Mesothelial cell of epicardium (in vitro differentiated cells): ENCODE data around the gene CSNK1G2. TPM values are rescaled to one million over a fixed set of nuclear protein-coding genes. Genes with fewer than 3 reads are reported as not detected.

ENCODE experiments used
- DNase-seq, 2 experiments: peaks; one replicate each; pipeline ENCODE4 v3.0.0; 2021; ENCODE audit warnings: low spot score in 2 of 2; ENCODE audit not compliant: unreplicated experiment in 2 of 2
- H3K27ac Mint-ChIP-seq: 2 replicates; pipeline ENCODE4 v1.8.0; 2021; ENCODE audit warnings: mixed read lengths
- H3K27me3 Mint-ChIP-seq: 2 replicates; pipeline ENCODE4 v1.8.0; 2021; ENCODE audit warnings: low read depth, mixed read lengths
- H3K36me3 Mint-ChIP-seq: 2 replicates; pipeline ENCODE4 v1.8.0; 2021; ENCODE audit warnings: mixed read lengths
- H3K4me1 Mint-ChIP-seq: 2 replicates; pipeline ENCODE4 v1.8.0; 2021; ENCODE audit warnings: mixed read lengths
- H3K4me3 Mint-ChIP-seq: 2 replicates; pipeline ENCODE4 v1.8.0; 2021; ENCODE audit warnings: mild to moderate bottlenecking, moderate library complexity, mixed read lengths
- H3K9me3 Mint-ChIP-seq: 2 replicates; pipeline ENCODE4 v1.8.0; 2021; ENCODE audit warnings: mixed read lengths
- total RNA-seq: library from RNA; stranded (reverse); gene quantifications from 3 replicates; pipeline ENCODE4 v1.2.1, GENCODE V29; 2021
- TF ChIP-seq, protein P1 (sequence below): fragments of 200-600 bp; sonication (generic); IDR thresholded peaks from one replicate; pipeline ENCODE4 v1.5.0; 2021; ENCODE audit warnings: antibody characterized with exemption; ENCODE audit not compliant: unreplicated experiment

CSNK1G2 gene
- total RNA-seq, 1 donor from 2014 or later, result 79.1 TPM

DNA sequence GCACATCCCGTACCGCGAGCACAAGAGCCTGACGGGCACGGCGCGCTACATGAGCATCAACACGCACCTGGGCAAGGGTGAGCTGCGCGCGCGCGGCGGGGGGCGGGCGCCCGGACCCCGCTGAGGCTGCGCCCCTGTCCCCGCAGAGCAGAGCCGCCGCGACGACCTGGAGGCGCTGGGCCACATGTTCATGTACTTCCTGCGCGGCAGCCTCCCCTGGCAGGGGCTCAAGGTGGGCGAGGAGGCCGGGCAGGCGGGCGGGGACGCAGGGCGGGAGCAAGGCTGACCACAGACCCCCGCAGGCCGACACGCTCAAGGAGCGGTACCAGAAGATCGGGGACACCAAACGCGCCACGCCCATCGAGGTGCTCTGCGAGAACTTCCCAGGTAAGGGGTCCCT, 38.0 kb downstream of the CSNK1G2 start:
- Mint-ChIP-seq H3K9me3 (no peaks in the 10 kb centered on the region), H3K4me3 (no peak overlapping the region), H3K36me3 (peaks cover 18% of the 10 kb centered on the region), H3K27ac (no peak overlapping the region), H3K27me3 (no peaks in the 10 kb centered on the region), H3K4me1 (no peaks in the 10 kb centered on the region)
- no peak for DNase-seq
- TF ChIP-seq, protein P1, sequence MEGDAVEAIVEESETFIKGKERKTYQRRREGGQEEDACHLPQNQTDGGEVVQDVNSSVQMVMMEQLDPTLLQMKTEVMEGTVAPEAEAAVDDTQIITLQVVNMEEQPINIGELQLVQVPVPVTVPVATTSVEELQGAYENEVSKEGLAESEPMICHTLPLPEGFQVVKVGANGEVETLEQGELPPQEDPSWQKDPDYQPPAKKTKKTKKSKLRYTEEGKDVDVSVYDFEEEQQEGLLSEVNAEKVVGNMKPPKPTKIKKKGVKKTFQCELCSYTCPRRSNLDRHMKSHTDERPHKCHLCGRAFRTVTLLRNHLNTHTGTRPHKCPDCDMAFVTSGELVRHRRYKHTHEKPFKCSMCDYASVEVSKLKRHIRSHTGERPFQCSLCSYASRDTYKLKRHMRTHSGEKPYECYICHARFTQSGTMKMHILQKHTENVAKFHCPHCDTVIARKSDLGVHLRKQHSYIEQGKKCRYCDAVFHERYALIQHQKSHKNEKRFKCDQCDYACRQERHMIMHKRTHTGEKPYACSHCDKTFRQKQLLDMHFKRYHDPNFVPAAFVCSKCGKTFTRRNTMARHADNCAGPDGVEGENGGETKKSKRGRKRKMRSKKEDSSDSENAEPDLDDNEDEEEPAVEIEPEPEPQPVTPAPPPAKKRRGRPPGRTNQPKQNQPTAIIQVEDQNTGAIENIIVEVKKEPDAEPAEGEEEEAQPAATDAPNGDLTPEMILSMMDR, result no peak

DNA sequence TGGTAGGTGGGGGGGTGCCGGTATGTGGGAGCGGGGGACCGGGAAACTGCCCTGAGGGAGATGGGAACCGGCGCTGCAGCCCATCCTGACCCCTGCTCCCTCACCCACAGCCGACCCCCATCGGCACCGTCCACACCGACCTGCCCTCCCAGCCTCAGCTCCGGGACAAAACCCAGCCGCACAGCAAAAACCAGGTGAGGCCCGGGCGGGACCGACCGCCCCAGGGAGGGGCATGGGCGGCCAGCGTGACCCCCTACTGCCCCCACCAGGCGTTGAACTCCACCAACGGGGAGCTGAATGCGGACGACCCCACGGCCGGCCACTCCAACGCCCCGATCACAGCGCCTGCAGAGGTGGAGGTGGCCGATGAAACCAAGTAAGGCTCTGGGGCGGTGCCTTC, 38.7 kb downstream of the CSNK1G2 start:
- Mint-ChIP-seq H3K9me3 (no peaks in the 10 kb centered on the region), H3K4me1 (no peaks in the 10 kb centered on the region), H3K4me3 (no peak overlapping the region), H3K36me3 (peaks cover 18% of the 10 kb centered on the region), H3K27ac (no peak overlapping the region), H3K27me3 (no peaks in the 10 kb centered on the region)
- TF ChIP-seq, protein P1, result no peak
- DNase-seq, result no peak

DNA sequence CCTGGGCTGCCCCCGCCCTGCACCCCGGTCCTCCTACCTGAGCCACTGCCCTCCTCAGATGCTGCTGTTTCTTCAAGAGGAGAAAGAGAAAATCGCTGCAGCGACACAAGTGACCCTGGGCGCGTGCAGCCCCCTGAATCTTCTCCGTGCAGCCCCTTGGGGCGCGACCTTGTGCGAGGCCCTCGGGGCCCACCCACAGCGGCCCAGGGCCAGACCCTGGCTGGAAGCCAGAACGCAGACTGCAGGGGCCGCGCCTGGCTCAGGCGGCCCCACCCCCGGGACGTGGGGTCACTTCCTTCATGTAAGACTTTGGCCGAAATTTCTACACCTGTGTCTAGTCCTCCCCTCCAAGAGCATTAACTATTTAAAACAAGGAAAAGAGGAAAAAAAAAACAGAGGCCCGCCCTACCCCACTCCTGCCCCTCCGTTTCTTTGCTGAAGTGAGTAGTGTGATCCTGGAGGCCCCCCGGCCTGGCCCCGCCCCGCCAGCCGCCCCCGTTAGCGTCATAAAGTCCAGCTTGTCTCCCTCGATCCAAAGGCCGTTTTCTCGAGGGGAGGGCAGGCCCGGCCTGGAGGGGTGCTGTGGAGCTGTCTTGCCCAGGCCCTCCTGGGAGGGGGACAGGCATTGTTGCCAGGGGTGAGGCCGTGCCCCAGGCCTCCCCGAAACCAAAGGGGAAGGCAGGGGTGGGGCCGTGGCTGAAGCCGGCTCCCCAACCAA, 39.3 kb downstream of the CSNK1G2 start:
- no peak for DNase-seq
- no peaks in the 10 kb centered on the region for H3K9me3 Mint-ChIP-seq
- TF ChIP-seq, protein P1, result no peak
- no peaks in the 10 kb centered on the region for H3K4me1 Mint-ChIP-seq
- H3K27me3 Mint-ChIP-seq, result no peaks in the 10 kb centered on the region
- no peak overlapping the region for H3K27ac Mint-ChIP-seq
- H3K4me3 Mint-ChIP-seq, result no peak overlapping the region
- peaks cover 17% of the 10 kb centered on the region for H3K36me3 Mint-ChIP-seq

DNA sequence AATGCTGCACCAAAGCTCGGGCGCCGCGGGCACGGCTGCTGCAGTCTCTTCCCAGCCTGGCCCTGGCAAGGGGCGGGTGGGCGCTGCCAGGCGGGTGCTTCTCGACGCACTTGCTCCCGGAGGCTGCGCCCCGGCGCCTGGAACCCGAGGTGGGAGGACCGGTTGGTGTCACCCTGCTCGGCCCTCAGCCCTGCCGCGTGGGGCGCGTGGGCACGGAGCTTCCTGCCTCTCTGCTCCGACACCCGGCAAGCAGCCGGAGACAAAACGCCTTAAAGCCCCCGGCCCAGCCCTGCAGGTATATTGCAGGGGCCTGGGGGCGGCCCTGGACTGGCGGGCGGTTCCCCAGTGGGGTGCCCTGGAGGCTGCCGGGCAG, 39.8 kb downstream of the CSNK1G2 start:
- H3K4me3 Mint-ChIP-seq, result no peak overlapping the region
- no peaks in the 10 kb centered on the region for H3K27me3 Mint-ChIP-seq
- peaks cover 18% of the 10 kb centered on the region for H3K36me3 Mint-ChIP-seq
- no peaks in the 10 kb centered on the region for H3K4me1 Mint-ChIP-seq
- H3K9me3 Mint-ChIP-seq, result no peaks in the 10 kb centered on the region
- TF ChIP-seq, protein P1, result no peak
- DNase-seq, result no peak
- no peak overlapping the region for H3K27ac Mint-ChIP-seq

DNA sequence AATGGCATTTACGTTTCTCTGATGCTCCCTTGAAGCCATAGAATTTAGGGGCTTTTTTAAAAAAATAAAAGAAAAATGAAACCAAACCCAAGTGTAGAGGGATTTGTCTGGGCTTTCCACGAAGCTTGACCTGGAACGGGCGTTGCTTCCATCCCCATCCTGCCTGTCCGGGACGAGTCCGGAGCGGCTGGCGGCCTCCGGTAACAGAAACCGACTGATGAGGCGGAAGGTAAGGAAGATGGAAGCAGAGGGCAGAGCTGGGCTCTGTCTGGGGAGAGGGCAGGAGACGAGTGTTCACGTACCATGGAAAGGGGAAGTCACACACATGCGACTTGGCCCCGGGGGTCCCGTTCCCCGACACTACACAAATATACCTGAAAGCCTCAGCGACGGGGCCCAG, 40.3 kb downstream of the CSNK1G2 start:
- Mint-ChIP-seq H3K4me1 (no peaks in the 10 kb centered on the region), H3K9me3 (no peaks in the 10 kb centered on the region), H3K4me3 (no peak overlapping the region), H3K36me3 (peaks cover 19% of the 10 kb centered on the region), H3K27ac (no peak overlapping the region), H3K27me3 (no peaks in the 10 kb centered on the region)
- no peak for DNase-seq
- TF ChIP-seq, protein P1, result no peak
